ENCODE measurements around the gene NDUFAB1. TPM values are rescaled to one million over a fixed set of nuclear protein-coding genes. Genes with fewer than 3 reads are reported as not detected.
"Not testable (repeated sequence)": the region's sequence is repeated elsewhere in the genome, so short reads cannot be mapped to it uniquely, and the experiment has no call there.

Gene NDUFAB1
- total and polyA plus RNA-seq, 2 of the 13 experiments (the other 11 are each of a cell fraction or from before 2014, with no cell fraction given) = 221 to 601 TPM

- 96% methylated on average over 3 of the region's 3 CpGs for WGBS (ENCODE audit: low lambda C conversion rate)
- Histone ChIP-seq H3K27ac (ENCODE audit: extremely low read length, insufficient read depth, low read length) (peak overlapping the region; percentile 91), H3K4me2 (ENCODE audit: low read depth, low read length) (peak overlapping the region; percentile 37; the same call in 1 of the 2 replicates), H3K4me1 (ENCODE audit: insufficient read depth, low read length) (peaks cover 47% of the 10 kb centered on the region), H3K36me3 (replicated peaks in 1 of 2; ENCODE audit: control insufficient read depth in 1 of 2, insufficient read depth in 2 of 2, low read length in 2 of 2) (peaks cover 32 to 56% of the 10 kb centered on the region in 2 experiments), H3K9ac (ENCODE audit: insufficient read depth, low read depth, low read length) (peak overlapping the region; percentile 38; the same call in 1 of the 2 replicates)
- H3K4me3 ChIP-seq (replicated peaks in 1 of 3; ENCODE audit: insufficient read depth in 1 of 3, low read depth in 2 of 3, low read length in 3 of 3); H3K27me3 ChIP-seq (ENCODE audit: control insufficient read depth in 1 of 2, insufficient read depth in 2 of 2, low read length in 2 of 2); H3K9me3 ChIP-seq (ENCODE audit: low read length); H3K79me2 ChIP-seq (ENCODE audit: insufficient read depth, low read length); H4K20me1 ChIP-seq (ENCODE audit: insufficient read depth, low read length); FAIRE-seq; in situ Hi-C loops (cut with HindIII; ENCODE audit: extremely low pct_ligation_motif_present, low pct_unique_long_range_greater_than_20kb); ATAC-seq; DNase-seq (ENCODE audit: low spot score); BruUV-seq (replicated peaks); H2AFZ ChIP-seq (ENCODE audit: low read length); TF ChIP-seq FOXA1 (CRISPR knock-in tag; IDR thresholded peaks at IDR 0.05): not testable (repeated sequence)
- 0 out of 2 replicates have a peak, but pooled peaks have one; percentile 39 for TF ChIP-seq ZNF232 (CRISPR knock-in tag; IDR thresholded peaks at IDR 0.05; ENCODE audit: borderline replicate concordance)
- 0 out of 2 replicates have a peak, but pooled peaks have one; percentile 14 for TF ChIP-seq AHR (CRISPR knock-in tag; IDR thresholded peaks at IDR 0.05)
- peak; percentile 16; the same call in 1 of the 2 replicates for TF ChIP-seq ZNF451 (CRISPR knock-in tag; IDR thresholded peaks at IDR 0.05)
- TF ChIP-seq ZNF121 (CRISPR knock-in tag; IDR thresholded peaks at IDR 0.05) = peak; percentile 88
- TF ChIP-seq MAFG (CRISPR knock-in tag; IDR thresholded peaks at IDR 0.05) = 0 out of 2 replicates have a peak, but pooled peaks have one; percentile 29
- TF ChIP-seq ZNF563 (CRISPR knock-in tag; IDR thresholded peaks at IDR 0.05) = 0 out of 2 replicates have a peak, but pooled peaks have one; percentile 38
- TF ChIP-seq FOXA1 (IDR thresholded peaks at IDR 0.05) = 0 out of 2 replicates have a peak, but pooled peaks have one; percentile 9
- TF ChIP-seq ZNF784 (CRISPR knock-in tag; IDR thresholded peaks at IDR 0.05; ENCODE audit: borderline replicate concordance) = 0 out of 2 replicates have a peak, but pooled peaks have one; percentile 4
- TF ChIP-seq FOXC1 (CRISPR knock-in tag; IDR thresholded peaks at IDR 0.05; ENCODE audit: borderline replicate concordance) = 0 out of 2 replicates have a peak, but pooled peaks have one; percentile 4
- 0 out of 2 replicates have a peak, but pooled peaks have one; percentile 28 for TF ChIP-seq ZNF709 (CRISPR knock-in tag; IDR thresholded peaks at IDR 0.05)
- 0 out of 2 replicates have a peak, but pooled peaks have one; percentile 59 for TF ChIP-seq SATB2 (CRISPR knock-in tag; IDR thresholded peaks at IDR 0.05)
- TF ChIP-seq ETS1 (CRISPR knock-in tag; IDR thresholded peaks at IDR 0.05) = 0 out of 2 replicates have a peak, but pooled peaks have one; percentile 69
- ChIA-PET CTCF (ENCODE audit: low intra/inter-chr PET ratio, low total read pairs) (interaction anchor here (2.0 kb wide), 1 partner anchor 16 kb away, joined by 8 read pairs; the partner anchor contains the start of genes EARS2 and UBFD1), POLR2A (interaction anchor here (1.0 to 5.5 kb wide), 14 partner anchors 8 to 100 kb away, joined by 3 to 96 read pairs (median 12); partner anchors contain the start of genes DCTN5, EARS2, GGA2 and NDUFAB1)
- intact Hi-C loops (cut with micrococcal nuclease; ENCODE audit: unreplicated experiment) = loop anchor here (2.0 kb wide), 2 partner anchors 16 to 32 kb away; partner anchors contain the start of genes EARS2 and UBFD1
Measured at GRCh38 chr16:23540817-23541178, 55.3 kb downstream of the NDUFAB1 start.

Measured in HepG2 (cell line).